Measurements from ENCODE around the gene VCL.
A peak's percentile ranks its signal among the peaks of the same experiment; 100 is the strongest.

- TF ChIP-seq JUND (IDR thresholded peaks at IDR 0.05) (peak; percentile 46; the same call in 1 of the 2 replicates), EZH2 (IDR thresholded peaks at IDR 0.05) (no peak), POLR2A (IDR thresholded peaks at IDR 0.05; ENCODE audit: borderline replicate concordance, extremely low read depth, insufficient read depth, insufficient read length) (no peak), EZH2phosphoT487 (IDR thresholded peaks at IDR 0.05; ENCODE audit: borderline replicate concordance) (no peak), CTCF (IDR thresholded peaks at IDR 0.05 in 2 of 3, conservative IDR thresholded peaks at IDR 0.05 in 1 of 3; ENCODE audit: borderline replicate concordance in 1 of 3, insufficient read depth in 1 of 3, low read depth in 2 of 3, low read length in 2 of 3) (peak in 2 of 3 experiments; percentile 54 to 59; a peak in 4 of 6 replicates), ZFX (IDR thresholded peaks at IDR 0.05) (no peak), POLR2AphosphoS5 (IDR thresholded peaks at IDR 0.05; ENCODE audit: low read depth, low read length) (no peak; the same call in 1 of the 2 replicates), RAD21 (IDR thresholded peaks at IDR 0.05; ENCODE audit: low read depth) (peak; percentile 24; the same call in 1 of the 2 replicates), SP1 (IDR thresholded peaks at IDR 0.05; ENCODE audit: low read depth) (peak; percentile 38), TCF7L2 (IDR thresholded peaks at IDR 0.05; ENCODE audit: borderline replicate concordance, extremely low read depth, insufficient read depth, insufficient read length) (no peak), REST (IDR thresholded peaks at IDR 0.05; ENCODE audit: low read depth) (no peak), ZNF274 (IDR thresholded peaks at IDR 0.05; ENCODE audit: low read depth, low read length) (no peak), EGR1 (IDR thresholded peaks at IDR 0.05; ENCODE audit: low read depth) (no peak)
Measured at GRCh38 chr10:73998929-73999691, 1.2 kb downstream of the VCL start.

All from HCT116 (cell line).